Bone marrow (tissue), 2 donors: ENCODE data around the gene COA1.
A peak's percentile ranks its signal among the peaks of the same experiment; 100 is the strongest.
"Not testable (repeated sequence)": the region's sequence is repeated elsewhere in the genome, so short reads cannot be mapped to it uniquely, and the experiment has no call there.

Experiments used
- DNase-seq, 2 donors: peaks; one replicate each; lab custom pipeline; 2025; lab: John Stamatoyannopoulos, UW

Gene COA1

GRCh38 chr7:43726466-43726865 lies 2.9 kb downstream of the COA1 start:
- DNase-seq, result no peak

- DNase-seq, result no peak
Observed at GRCh38 chr7:43725251-43725650, 4.1 kb downstream of the COA1 start.

- no peak for DNase-seq
Observed at GRCh38 chr7:43723007-43723341, 6.3 kb downstream of the COA1 start.

- DNase-seq, result peak in 1 of 2 donors; percentile 24
Observed at GRCh38 chr7:43721193-43721806, 8.0 kb downstream of the COA1 start.

GRCh38 chr7:43716598-43716997 lies 12.7 kb downstream of the COA1 start:
- no peak for DNase-seq

- not testable (repeated sequence) for DNase-seq
Observed at GRCh38 chr7:43715966-43716365, 13.4 kb downstream of the COA1 start.

GRCh38 chr7:43711503-43711902 lies 17.8 kb downstream of the COA1 start:
- DNase-seq, result no peak

- not testable (repeated sequence) for DNase-seq
Observed at GRCh38 chr7:43708055-43708454, 21.3 kb downstream of the COA1 start.

GRCh38 chr7:43703573-43703972 lies 25.8 kb downstream of the COA1 start:
- no peak for DNase-seq

GRCh38 chr7:43702974-43703373 lies 26.3 kb downstream of the COA1 start:
- no peak for DNase-seq

- DNase-seq, result no peak
Observed at GRCh38 chr7:43701929-43702328, 27.4 kb downstream of the COA1 start.

- no peak for DNase-seq
Observed at GRCh38 chr7:43701500-43701854, 27.8 kb downstream of the COA1 start.

- DNase-seq, result no peak
Observed at GRCh38 chr7:43700646-43701499, 28.4 kb downstream of the COA1 start.

- peak in 1 of 2 donors; percentile 40 for DNase-seq
Observed at GRCh38 chr7:43700059-43700501, 29.2 kb downstream of the COA1 start.

GRCh38 chr7:43698460-43699255 lies 30.7 kb downstream of the COA1 start:
- no peak for DNase-seq

- DNase-seq, result no peak
Observed at GRCh38 chr7:43697690-43698089, 31.6 kb downstream of the COA1 start.

- no peak for DNase-seq
Observed at GRCh38 chr7:43695365-43695764, 34.0 kb downstream of the COA1 start.

- DNase-seq, result no peak
Observed at GRCh38 chr7:43694399-43694748, 34.9 kb downstream of the COA1 start.

- no peak for DNase-seq
Observed at GRCh38 chr7:43693687-43694398, 35.5 kb downstream of the COA1 start.

GRCh38 chr7:43692582-43693373 lies 36.5 kb downstream of the COA1 start:
- no peak for DNase-seq

- no peak for DNase-seq
Observed at GRCh38 chr7:43691611-43692010, 37.7 kb downstream of the COA1 start.
